HL-60 (cell line): Measurements from ENCODE around the gene SDCCAG8.

Source experiments
- DNase-seq, 2 experiments: peaks; one replicate each; pipeline ENCODE4 v3.0.0-alpha.2; 2010 to 2020; ENCODE audit warnings: low read depth in 1 of 2, low spot score in 1 of 2
- H3K27ac ChIP-seq: fragments of 250-450 bp; sonication (Bioruptor Pico); replicated peaks from 2 replicates; pipeline ENCODE4 v1.5.1; 2020; ENCODE audit warnings: mild to moderate bottlenecking, moderate library complexity
- H3K27me3 ChIP-seq: fragments of 250-450 bp; sonication (Bioruptor Pico); 2 replicates; pipeline ENCODE4 v1.5.1; 2021; ENCODE audit warnings: mild to moderate bottlenecking, moderate library complexity; ENCODE audit not compliant: insufficient read depth, poor library complexity, severe bottlenecking
- H3K4me3 ChIP-seq: replicated peaks from 2 replicates; pipeline ENCODE4 v1.5.1; 2011; ENCODE audit warnings: mild to moderate bottlenecking, control low read depth, low read length; ENCODE audit not compliant: insufficient read depth
- GABPA ChIP-seq: IDR thresholded peaks from 2 replicates; pipeline ENCODE4 v1.6.1; 2012; ENCODE audit warnings: low read depth
- POLR2AphosphoS5 ChIP-seq: IDR thresholded peaks from 2 replicates; pipeline ENCODE4 v1.6.1; 2012; ENCODE audit warnings: low read depth
- REST ChIP-seq: IDR thresholded peaks from 2 replicates; pipeline ENCODE4 v1.6.1; 2012; ENCODE audit warnings: low read depth; ENCODE audit not compliant: insufficient replicate concordance
- SPI1 ChIP-seq: IDR thresholded peaks from 2 replicates; pipeline ENCODE4 v1.6.1; 2012; ENCODE audit warnings: low read depth, mild to moderate bottlenecking, borderline replicate concordance
- TF ChIP-seq, protein P1 (sequence below): IDR thresholded peaks from one replicate; pipeline ENCODE4 v1.5.1; 2011; ENCODE audit warnings: low read length, control low read depth, inconsistent platforms; ENCODE audit not compliant: insufficient read depth

The SDCCAG8 gene

GRCh38 chr1:243399561-243400155 lies 143.8 kb downstream of the SDCCAG8 start:
- no peak overlapping the region for H3K4me3 ChIP-seq
- DNase-seq: no peak
- no peak overlapping the region for H3K27ac ChIP-seq
- TF ChIP-seq, protein P1, sequence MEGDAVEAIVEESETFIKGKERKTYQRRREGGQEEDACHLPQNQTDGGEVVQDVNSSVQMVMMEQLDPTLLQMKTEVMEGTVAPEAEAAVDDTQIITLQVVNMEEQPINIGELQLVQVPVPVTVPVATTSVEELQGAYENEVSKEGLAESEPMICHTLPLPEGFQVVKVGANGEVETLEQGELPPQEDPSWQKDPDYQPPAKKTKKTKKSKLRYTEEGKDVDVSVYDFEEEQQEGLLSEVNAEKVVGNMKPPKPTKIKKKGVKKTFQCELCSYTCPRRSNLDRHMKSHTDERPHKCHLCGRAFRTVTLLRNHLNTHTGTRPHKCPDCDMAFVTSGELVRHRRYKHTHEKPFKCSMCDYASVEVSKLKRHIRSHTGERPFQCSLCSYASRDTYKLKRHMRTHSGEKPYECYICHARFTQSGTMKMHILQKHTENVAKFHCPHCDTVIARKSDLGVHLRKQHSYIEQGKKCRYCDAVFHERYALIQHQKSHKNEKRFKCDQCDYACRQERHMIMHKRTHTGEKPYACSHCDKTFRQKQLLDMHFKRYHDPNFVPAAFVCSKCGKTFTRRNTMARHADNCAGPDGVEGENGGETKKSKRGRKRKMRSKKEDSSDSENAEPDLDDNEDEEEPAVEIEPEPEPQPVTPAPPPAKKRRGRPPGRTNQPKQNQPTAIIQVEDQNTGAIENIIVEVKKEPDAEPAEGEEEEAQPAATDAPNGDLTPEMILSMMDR: no peak
- TF ChIP-seq POLR2AphosphoS5: no peak
- no peak for TF ChIP-seq REST
- H3K27me3 ChIP-seq: no peaks in the 10 kb centered on the region

GRCh38 chr1:243402868-243403267 lies 147.0 kb downstream of the SDCCAG8 start:
- DNase-seq: no peak
- no peak for TF ChIP-seq POLR2AphosphoS5
- no peak for TF ChIP-seq SPI1
- TF ChIP-seq, protein P1: no peak
- no peak for TF ChIP-seq REST
- no peak for TF ChIP-seq GABPA
- H3K27ac ChIP-seq: no peak overlapping the region
- no peak overlapping the region for H3K4me3 ChIP-seq
- H3K27me3 ChIP-seq: no peaks in the 10 kb centered on the region

GRCh38 chr1:243406424-243406823 lies 150.6 kb downstream of the SDCCAG8 start:
- no peaks in the 10 kb centered on the region for H3K27me3 ChIP-seq
- H3K27ac ChIP-seq: no peak overlapping the region
- DNase-seq: no peak
- no peak overlapping the region for H3K4me3 ChIP-seq
- no peak for TF ChIP-seq SPI1
- TF ChIP-seq, protein P1: no peak

- Histone ChIP-seq H3K4me3 (no peak overlapping the region), H3K27me3 (no peaks in the 10 kb centered on the region), H3K27ac (no peak overlapping the region)
- no peak for TF ChIP-seq SPI1
- no peak for TF ChIP-seq POLR2AphosphoS5
- no peak for TF ChIP-seq GABPA
- TF ChIP-seq REST: no peak
- TF ChIP-seq, protein P1: no peak
- DNase-seq: no peak
These were observed 151.6 kb downstream of the SDCCAG8 start for GRCh38 chr1:243407284-243408018.
